HG03442 (cell line): ENCODE results near the gene TBCEL.

ENCODE experiments used
- ATAC-seq: cut with Tn5 transposase; IDR thresholded peaks from one replicate; pipeline ENCODE4 v1.9.1; 2021; ENCODE audit warnings: mild to moderate bottlenecking, moderate library complexity; ENCODE audit not compliant: unreplicated experiment

TBCEL gene

GRCh38 chr11:121134741-121135312 lies 110.9 kb downstream of the TBCEL start:
- ATAC-seq: no peak

GRCh38 chr11:121137005-121137404 lies 113.1 kb downstream of the TBCEL start:
- ATAC-seq: no peak

- ATAC-seq: no peak
Observed at GRCh38 chr11:121138259-121138658, 114.4 kb downstream of the TBCEL start.

- no peak for ATAC-seq
Observed at GRCh38 chr11:121140369-121140768, 116.5 kb downstream of the TBCEL start.
